WTC11 (cell line): Measurements from ENCODE around the gene TRIM17. TPM values are rescaled to one million over a fixed set of nuclear protein-coding genes. Genes with fewer than 3 reads are reported as not detected.
A peak's percentile ranks its signal among the peaks of the same experiment; 100 is the strongest.

Experiments used
- ATAC-seq: fragments of 200-7000 bp; cut with Tn5 transposase; 2 replicates; pipeline ENCODE4 v1.10.0; 2021; ENCODE audit warnings: mild to moderate bottlenecking, moderate library complexity
- CTCF ChIA-PET: fragments of 300-600 bp; sonication (Branson Sonifier 250); formaldehyde crosslinking; loops from one replicate; lab custom pipeline; 2021; ENCODE audit warnings: antibody characterized with exemption; lab: Charles Lee
- POLR2A ChIA-PET: fragments of 350-600 bp; sonication (Branson Sonifier 250); formaldehyde crosslinking; loops from one replicate; lab custom pipeline; 2021; ENCODE audit warnings: antibody characterized with exemption; lab: Charles Lee
- DNase-seq: peaks from one replicate; pipeline ENCODE4 v3.0.0; 2021; ENCODE audit warnings: low spot score
- H3K27ac Mint-ChIP-seq: 2 replicates; pipeline ENCODE4 v1.8.0; 2021; ENCODE audit warnings: mixed read lengths
- H3K27me3 Mint-ChIP-seq: 2 replicates; pipeline ENCODE4 v1.8.0; 2021; ENCODE audit warnings: low read depth, mild to moderate bottlenecking, moderate library complexity, mixed read lengths
- H3K36me3 Mint-ChIP-seq: 2 replicates; pipeline ENCODE4 v1.8.0; 2021; ENCODE audit warnings: mixed read lengths
- H3K4me1 Mint-ChIP-seq: 2 replicates; pipeline ENCODE4 v1.8.0; 2022; ENCODE audit warnings: mixed read lengths
- H3K4me3 Mint-ChIP-seq: 2 replicates; pipeline ENCODE4 v1.8.0; 2021; ENCODE audit warnings: mild to moderate bottlenecking, moderate library complexity, mixed read lengths
- H3K9me3 Mint-ChIP-seq: 2 replicates; pipeline ENCODE4 v1.8.0; 2021; ENCODE audit warnings: mixed read lengths
- CREB1 ChIP-seq: sonication (generic); formaldehyde crosslinking; IDR thresholded peaks from 2 replicates; pipeline ENCODE4 v1.8.0; 2023; ENCODE audit warnings: mild to moderate bottlenecking, missing genetic modification reagents
- ETV6 ChIP-seq: sonication (generic); formaldehyde crosslinking; IDR thresholded peaks from 2 replicates; pipeline ENCODE4 v1.8.1; 2022; ENCODE audit warnings: mild to moderate bottlenecking, missing genetic modification reagents
- GRHL2 ChIP-seq: fragments of 250-450 bp; sonication (Bioruptor Pico); IDR thresholded peaks from 2 replicates; pipeline ENCODE4 v1.8.0; 2022; ENCODE audit warnings: mild to moderate bottlenecking, moderate library complexity; ENCODE audit not compliant: insufficient replicate concordance, severe bottlenecking
- IRF2 ChIP-seq: sonication (generic); formaldehyde crosslinking; IDR thresholded peaks from 2 replicates; pipeline ENCODE4 v1.8.0; 2022; ENCODE audit warnings: low read depth, missing genetic modification reagents, borderline replicate concordance
- JUN ChIP-seq: sonication (generic); formaldehyde crosslinking; IDR thresholded peaks from 2 replicates; pipeline ENCODE4 v1.8.0; 2023; ENCODE audit warnings: mild to moderate bottlenecking, missing genetic modification reagents
- MXD4 ChIP-seq: fragments of 250-450 bp; sonication (Bioruptor Pico); IDR thresholded peaks from 2 replicates; pipeline ENCODE4 v1.8.0; 2021; ENCODE audit warnings: mild to moderate bottlenecking, moderate library complexity, borderline replicate concordance
- NFATC4 ChIP-seq: fragments of 250-450 bp; sonication (Bioruptor Pico); IDR thresholded peaks from 2 replicates; pipeline ENCODE4 v1.9.0; 2021; ENCODE audit warnings: mild to moderate bottlenecking
- PRRX2 ChIP-seq: fragments of 250-450 bp; sonication (Bioruptor Pico); IDR thresholded peaks from 2 replicates; pipeline ENCODE4 v1.8.0; 2021; ENCODE audit warnings: mild to moderate bottlenecking
- RELA ChIP-seq: sonication (generic); formaldehyde crosslinking; IDR thresholded peaks from 2 replicates; pipeline ENCODE4 v1.8.1; 2022; ENCODE audit warnings: missing genetic modification reagents, mild to moderate bottlenecking, borderline replicate concordance
- RORB ChIP-seq: fragments of 250-450 bp; sonication (Bioruptor Pico); IDR thresholded peaks from 2 replicates; pipeline ENCODE4 v1.9.0; 2021; ENCODE audit warnings: mild to moderate bottlenecking
- ZNF138 ChIP-seq: sonication (generic); formaldehyde crosslinking; conservative IDR thresholded peaks from 2 replicates; pipeline ENCODE4 v1.8.1; 2022; ENCODE audit warnings: mild to moderate bottlenecking, moderate library complexity, missing genetic modification reagents
- ZNF416 ChIP-seq: fragments of 250-450 bp; sonication (Bioruptor Pico); IDR thresholded peaks from 2 replicates; pipeline ENCODE4 v1.9.0; 2021; ENCODE audit warnings: mild to moderate bottlenecking, inconsistent platforms
- ZNF423 ChIP-seq: fragments of 250-450 bp; sonication (Bioruptor Pico); IDR thresholded peaks from 2 replicates; pipeline ENCODE4 v2.1.2; 2022; ENCODE audit warnings: mild to moderate bottlenecking, moderate library complexity
- total RNA-seq: library from RNA; stranded (reverse); gene quantifications from 3 replicates; pipeline ENCODE4 v1.2.3, GENCODE V29; 2021
- TF ChIP-seq, protein P1 (sequence below): sonication (generic); formaldehyde crosslinking; IDR thresholded peaks from 2 replicates; pipeline ENCODE4 v1.8.1; 2022; ENCODE audit warnings: low read depth, mild to moderate bottlenecking, moderate library complexity, missing genetic modification reagents, borderline replicate concordance
- TF ChIP-seq, protein P2 (sequence below): fragments of 250-450 bp; sonication (Bioruptor Pico); IDR thresholded peaks from 2 replicates; pipeline ENCODE4 v1.9.0; 2021; ENCODE audit warnings: moderate library complexity, mild to moderate bottlenecking, inconsistent platforms, borderline replicate concordance
- TF ChIP-seq, protein P3 (sequence below): sonication (generic); formaldehyde crosslinking; IDR thresholded peaks from 2 replicates; pipeline ENCODE4 v1.8.0; 2022; ENCODE audit warnings: missing genetic modification reagents
- TF ChIP-seq, protein P4 (sequence below): sonication (generic); formaldehyde crosslinking; IDR thresholded peaks from 2 replicates; pipeline ENCODE4 v1.8.1; 2023; ENCODE audit warnings: mild to moderate bottlenecking, missing genetic modification reagents, borderline replicate concordance
- TF ChIP-seq, protein P5 (sequence below): sonication (generic); formaldehyde crosslinking; IDR thresholded peaks from 2 replicates; pipeline ENCODE4 v1.8.0; 2022; ENCODE audit warnings: mild to moderate bottlenecking, missing genetic modification reagents
- TF ChIP-seq, protein P6 (sequence below): fragments of 250-450 bp; sonication (Bioruptor Pico); conservative IDR thresholded peaks from 2 replicates; pipeline ENCODE4 v1.9.0; 2021; ENCODE audit warnings: mild to moderate bottlenecking

Gene TRIM17
- total RNA-seq, 1 experiment from 2014 or later: 2.6 TPM

DNA sequence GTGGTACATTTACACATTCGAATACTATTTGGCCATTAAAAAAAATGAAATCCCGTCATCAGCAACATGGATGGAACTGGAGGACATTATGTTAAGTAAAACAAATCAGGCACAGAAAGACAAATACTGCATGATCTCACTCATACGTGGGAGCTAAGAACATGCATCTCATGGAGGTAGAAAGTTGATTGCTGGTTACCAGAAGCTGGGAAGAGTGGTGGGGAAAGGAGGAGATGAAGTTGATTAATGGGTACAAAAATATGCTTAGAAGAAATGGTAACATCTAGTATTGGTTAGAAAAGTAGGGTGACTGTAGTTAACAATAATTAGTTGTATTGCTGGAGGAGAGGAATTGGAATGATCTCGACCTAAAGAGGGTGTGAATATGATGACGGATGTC, 45.9 kb upstream of the TRIM17 start (continued):
- TF ChIP-seq JUN (CRISPR knock-in tag) (no peak), ZNF423 (CRISPR knock-in tag) (no peak), MXD4 (CRISPR knock-in tag) (no peak), RELA (no peak), RORB (CRISPR knock-in tag) (no peak)
- TF ChIP-seq, protein P1, sequence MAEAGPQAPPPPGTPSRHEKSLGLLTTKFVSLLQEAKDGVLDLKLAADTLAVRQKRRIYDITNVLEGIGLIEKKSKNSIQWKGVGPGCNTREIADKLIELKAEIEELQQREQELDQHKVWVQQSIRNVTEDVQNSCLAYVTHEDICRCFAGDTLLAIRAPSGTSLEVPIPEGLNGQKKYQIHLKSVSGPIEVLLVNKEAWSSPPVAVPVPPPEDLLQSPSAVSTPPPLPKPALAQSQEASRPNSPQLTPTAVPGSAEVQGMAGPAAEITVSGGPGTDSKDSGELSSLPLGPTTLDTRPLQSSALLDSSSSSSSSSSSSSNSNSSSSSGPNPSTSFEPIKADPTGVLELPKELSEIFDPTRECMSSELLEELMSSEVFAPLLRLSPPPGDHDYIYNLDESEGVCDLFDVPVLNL (CRISPR knock-in tag): no peak
- TF ChIP-seq, protein P2, sequence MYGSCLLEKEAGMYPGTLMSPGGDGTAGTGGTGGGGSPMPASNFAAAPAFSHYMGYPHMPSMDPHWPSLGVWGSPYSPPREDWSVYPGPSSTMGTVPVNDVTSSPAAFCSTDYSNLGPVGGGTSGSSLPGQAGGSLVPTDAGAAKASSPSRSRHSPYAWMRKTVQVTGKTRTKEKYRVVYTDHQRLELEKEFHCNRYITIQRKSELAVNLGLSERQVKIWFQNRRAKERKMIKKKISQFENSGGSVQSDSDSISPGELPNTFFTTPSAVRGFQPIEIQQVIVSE (CRISPR knock-in tag): no peak
- TF ChIP-seq, protein P3, sequence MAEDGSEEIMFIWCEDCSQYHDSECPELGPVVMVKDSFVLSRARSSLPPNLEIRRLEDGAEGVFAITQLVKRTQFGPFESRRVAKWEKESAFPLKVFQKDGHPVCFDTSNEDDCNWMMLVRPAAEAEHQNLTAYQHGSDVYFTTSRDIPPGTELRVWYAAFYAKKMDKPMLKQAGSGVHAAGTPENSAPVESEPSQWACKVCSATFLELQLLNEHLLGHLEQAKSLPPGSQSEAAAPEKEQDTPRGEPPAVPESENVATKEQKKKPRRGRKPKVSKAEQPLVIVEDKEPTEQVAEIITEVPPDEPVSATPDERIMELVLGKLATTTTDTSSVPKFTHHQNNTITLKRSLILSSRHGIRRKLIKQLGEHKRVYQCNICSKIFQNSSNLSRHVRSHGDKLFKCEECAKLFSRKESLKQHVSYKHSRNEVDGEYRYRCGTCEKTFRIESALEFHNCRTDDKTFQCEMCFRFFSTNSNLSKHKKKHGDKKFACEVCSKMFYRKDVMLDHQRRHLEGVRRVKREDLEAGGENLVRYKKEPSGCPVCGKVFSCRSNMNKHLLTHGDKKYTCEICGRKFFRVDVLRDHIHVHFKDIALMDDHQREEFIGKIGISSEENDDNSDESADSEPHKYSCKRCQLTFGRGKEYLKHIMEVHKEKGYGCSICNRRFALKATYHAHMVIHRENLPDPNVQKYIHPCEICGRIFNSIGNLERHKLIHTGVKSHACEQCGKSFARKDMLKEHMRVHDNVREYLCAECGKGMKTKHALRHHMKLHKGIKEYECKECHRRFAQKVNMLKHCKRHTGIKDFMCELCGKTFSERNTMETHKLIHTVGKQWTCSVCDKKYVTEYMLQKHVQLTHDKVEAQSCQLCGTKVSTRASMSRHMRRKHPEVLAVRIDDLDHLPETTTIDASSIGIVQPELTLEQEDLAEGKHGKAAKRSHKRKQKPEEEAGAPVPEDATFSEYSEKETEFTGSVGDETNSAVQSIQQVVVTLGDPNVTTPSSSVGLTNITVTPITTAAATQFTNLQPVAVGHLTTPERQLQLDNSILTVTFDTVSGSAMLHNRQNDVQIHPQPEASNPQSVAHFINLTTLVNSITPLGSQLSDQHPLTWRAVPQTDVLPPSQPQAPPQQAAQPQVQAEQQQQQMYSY (CRISPR knock-in tag): no peak

DNA sequence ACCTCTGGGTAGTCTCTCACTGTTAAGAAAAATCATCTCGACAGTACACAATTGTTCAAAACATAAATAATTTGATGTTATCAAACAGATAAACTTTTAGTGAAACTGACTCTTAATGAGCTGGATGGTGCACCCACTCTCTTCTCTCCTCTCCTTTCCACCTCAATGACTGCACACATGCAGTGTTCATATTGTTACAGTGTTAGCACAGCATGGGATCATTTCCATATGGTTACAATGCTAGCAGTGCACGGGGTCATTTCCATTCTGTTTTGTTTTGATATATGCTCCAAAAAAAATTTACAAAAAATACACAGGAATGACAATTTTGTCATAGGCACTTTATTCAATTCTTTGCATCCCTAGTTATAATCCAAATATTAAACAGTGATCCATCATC, 44.2 kb upstream of the TRIM17 start:
- POLR2A ChIA-PET: no interaction called here
- peak overlapping the region; percentile 80; the same call in 1 of the 2 replicates for H3K27ac Mint-ChIP-seq
- H3K36me3 Mint-ChIP-seq: no peaks in the 10 kb centered on the region
- CTCF ChIA-PET: interaction anchor here (1.4 kb wide), 1 partner anchor 14 kb away, joined by 3 read pairs; no protein-coding TSS in a partner anchor
- ATAC-seq: no peak
- peaks cover 33% of the 10 kb centered on the region for H3K27me3 Mint-ChIP-seq
- no peak for TF ChIP-seq CREB1 (CRISPR knock-in tag)
- TF ChIP-seq, protein P2 (CRISPR knock-in tag): no peak
- TF ChIP-seq GRHL2 (CRISPR knock-in tag): no peak
- TF ChIP-seq, protein P4, sequence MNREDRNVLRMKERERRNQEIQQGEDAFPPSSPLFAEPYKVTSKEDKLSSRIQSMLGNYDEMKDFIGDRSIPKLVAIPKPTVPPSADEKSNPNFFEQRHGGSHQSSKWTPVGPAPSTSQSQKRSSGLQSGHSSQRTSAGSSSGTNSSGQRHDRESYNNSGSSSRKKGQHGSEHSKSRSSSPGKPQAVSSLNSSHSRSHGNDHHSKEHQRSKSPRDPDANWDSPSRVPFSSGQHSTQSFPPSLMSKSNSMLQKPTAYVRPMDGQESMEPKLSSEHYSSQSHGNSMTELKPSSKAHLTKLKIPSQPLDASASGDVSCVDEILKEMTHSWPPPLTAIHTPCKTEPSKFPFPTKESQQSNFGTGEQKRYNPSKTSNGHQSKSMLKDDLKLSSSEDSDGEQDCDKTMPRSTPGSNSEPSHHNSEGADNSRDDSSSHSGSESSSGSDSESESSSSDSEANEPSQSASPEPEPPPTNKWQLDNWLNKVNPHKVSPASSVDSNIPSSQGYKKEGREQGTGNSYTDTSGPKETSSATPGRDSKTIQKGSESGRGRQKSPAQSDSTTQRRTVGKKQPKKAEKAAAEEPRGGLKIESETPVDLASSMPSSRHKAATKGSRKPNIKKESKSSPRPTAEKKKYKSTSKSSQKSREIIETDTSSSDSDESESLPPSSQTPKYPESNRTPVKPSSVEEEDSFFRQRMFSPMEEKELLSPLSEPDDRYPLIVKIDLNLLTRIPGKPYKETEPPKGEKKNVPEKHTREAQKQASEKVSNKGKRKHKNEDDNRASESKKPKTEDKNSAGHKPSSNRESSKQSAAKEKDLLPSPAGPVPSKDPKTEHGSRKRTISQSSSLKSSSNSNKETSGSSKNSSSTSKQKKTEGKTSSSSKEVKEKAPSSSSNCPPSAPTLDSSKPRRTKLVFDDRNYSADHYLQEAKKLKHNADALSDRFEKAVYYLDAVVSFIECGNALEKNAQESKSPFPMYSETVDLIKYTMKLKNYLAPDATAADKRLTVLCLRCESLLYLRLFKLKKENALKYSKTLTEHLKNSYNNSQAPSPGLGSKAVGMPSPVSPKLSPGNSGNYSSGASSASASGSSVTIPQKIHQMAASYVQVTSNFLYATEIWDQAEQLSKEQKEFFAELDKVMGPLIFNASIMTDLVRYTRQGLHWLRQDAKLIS (CRISPR knock-in tag): no peak
- TF ChIP-seq, protein P5, sequence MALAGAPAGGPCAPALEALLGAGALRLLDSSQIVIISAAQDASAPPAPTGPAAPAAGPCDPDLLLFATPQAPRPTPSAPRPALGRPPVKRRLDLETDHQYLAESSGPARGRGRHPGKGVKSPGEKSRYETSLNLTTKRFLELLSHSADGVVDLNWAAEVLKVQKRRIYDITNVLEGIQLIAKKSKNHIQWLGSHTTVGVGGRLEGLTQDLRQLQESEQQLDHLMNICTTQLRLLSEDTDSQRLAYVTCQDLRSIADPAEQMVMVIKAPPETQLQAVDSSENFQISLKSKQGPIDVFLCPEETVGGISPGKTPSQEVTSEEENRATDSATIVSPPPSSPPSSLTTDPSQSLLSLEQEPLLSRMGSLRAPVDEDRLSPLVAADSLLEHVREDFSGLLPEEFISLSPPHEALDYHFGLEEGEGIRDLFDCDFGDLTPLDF (CRISPR knock-in tag): no peak
- TF ChIP-seq, protein P6, sequence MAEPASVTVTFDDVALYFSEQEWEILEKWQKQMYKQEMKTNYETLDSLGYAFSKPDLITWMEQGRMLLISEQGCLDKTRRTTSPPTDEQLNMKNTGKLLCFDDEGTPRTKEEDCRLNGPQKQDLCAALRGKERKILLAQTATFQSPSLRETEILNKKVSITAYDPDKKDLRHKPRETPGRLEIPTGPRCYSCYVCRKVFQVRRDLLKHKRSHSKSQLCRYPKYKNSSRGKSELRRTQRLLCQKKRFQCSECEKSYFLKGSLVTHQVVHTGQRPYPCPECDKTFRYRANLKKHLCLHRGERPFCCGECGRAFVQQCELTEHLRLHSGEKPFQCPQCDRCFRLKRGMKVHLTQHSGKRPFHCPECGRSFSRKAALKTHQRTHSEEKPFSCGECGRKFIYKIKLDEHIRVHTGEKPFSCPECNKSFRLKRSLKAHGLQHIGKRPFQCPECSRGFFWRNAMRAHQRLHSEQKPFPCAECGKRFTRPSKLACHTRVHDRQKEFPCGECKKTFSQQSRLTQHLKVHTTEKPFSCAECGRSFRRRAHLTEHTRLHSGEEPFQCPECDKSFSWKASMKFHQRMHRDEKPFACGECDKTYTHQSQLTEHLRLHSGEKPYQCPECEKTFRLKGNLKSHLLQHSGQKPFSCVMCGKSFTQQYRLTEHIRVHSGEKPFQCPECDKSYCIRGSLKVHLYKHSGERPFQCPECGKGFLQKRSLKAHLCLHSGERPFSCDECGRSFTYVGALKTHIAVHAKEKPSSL (CRISPR knock-in tag): no peak
- no peak for TF ChIP-seq IRF2
- TF ChIP-seq ZNF138 (CRISPR knock-in tag): no peak
- no peak for TF ChIP-seq ETV6 (CRISPR knock-in tag)
- TF ChIP-seq PRRX2 (CRISPR knock-in tag): no peak
- no peak for TF ChIP-seq ZNF416 (CRISPR knock-in tag)
- TF ChIP-seq NFATC4 (CRISPR knock-in tag): no peak
- DNase-seq: no peak
- no peaks in the 10 kb centered on the region for H3K9me3 Mint-ChIP-seq
- peaks cover 46% of the 10 kb centered on the region for H3K4me1 Mint-ChIP-seq
- peak overlapping the region; percentile 96 for H3K4me3 Mint-ChIP-seq
